ENCODE data around the gene CABS1. TPM values are rescaled to one million over a fixed set of nuclear protein-coding genes. Genes with fewer than 3 reads are reported as not detected.

Gene CABS1
- total and polyA plus RNA-seq, 2 of the 8 experiments (the other 6 are each of a cell fraction or from before 2014, with no cell fraction given): 0.03 TPM; not detected in 1

GRCh38 chr4:70299643-70300042 is 35.1 kb upstream of the CABS1 start:
- H4K5ac ChIP-seq (ENCODE audit: insufficient read length, low read depth, low read length): no peak overlapping the region
- no peaks in the 10 kb centered on the region for H3K36me3 ChIP-seq (ENCODE audit: control insufficient read depth in 2 of 4, insufficient read depth in 4 of 4, low read length in 3 of 4)
- H3K27ac ChIP-seq (ENCODE audit: low read depth, low read length): no peak overlapping the region
- H3K23ac ChIP-seq (ENCODE audit: insufficient read length): no peak overlapping the region
- H3K27me3 ChIP-seq (replicated peaks in 1 of 4; ENCODE audit: control insufficient read depth in 3 of 4, extremely low read depth in 1 of 4, insufficient read depth in 3 of 4, low read length in 3 of 4): no peaks in the 10 kb centered on the region
- H3K4me3 ChIP-seq (ENCODE audit: extremely low read depth in 1 of 4, insufficient read depth in 2 of 4, low read depth in 3 of 4, low read length in 4 of 4): no peak overlapping the region
- H3K79me1 ChIP-seq (ENCODE audit: low read depth, low read length): no peaks in the 10 kb centered on the region
- H3K18ac ChIP-seq (ENCODE audit: extremely low read depth, low read length): no peak overlapping the region
- no peak overlapping the region for H2BK5ac ChIP-seq (ENCODE audit: low read depth, low read length)
- no peaks in the 10 kb centered on the region for H3K4me1 ChIP-seq (replicated peaks in 1 of 4; ENCODE audit: control insufficient read depth in 3 of 4, insufficient read depth in 4 of 4, low read length in 3 of 4)
- no peak overlapping the region for H3K14ac ChIP-seq (ENCODE audit: insufficient read length)
- no peak overlapping the region for H4K91ac ChIP-seq (replicated peaks; ENCODE audit: insufficient read length, low read length)
- H4K20me1 ChIP-seq (replicated peaks in 1 of 2; ENCODE audit: control insufficient read depth in 1 of 2, insufficient read depth in 2 of 2, low read length in 2 of 2): no peaks in the 10 kb centered on the region
- no peak overlapping the region for H3K4ac ChIP-seq (replicated peaks; ENCODE audit: insufficient read length, low read depth, low read length)
- TF ChIP-seq SAP30 (IDR thresholded peaks at IDR 0.05; ENCODE audit: insufficient read depth, insufficient replicate concordance, low read length) (no peak), MAFK (IDR thresholded peaks at IDR 0.05; ENCODE audit: low read depth, low read length) (peak; percentile 29; the same call in 1 of the 2 replicates)
- no peak overlapping the region for H2BK15ac ChIP-seq (ENCODE audit: low read length)
- no peak overlapping the region for H3K56ac ChIP-seq (replicated peaks; ENCODE audit: insufficient read length, low read depth, low read length)
- CTCF ChIA-PET (ENCODE audit: partially characterized antibody): interaction anchor here (1.4 kb wide), 1 partner anchor 16 kb away, joined by 3 read pairs; no protein-coding TSS in a partner anchor
- FAIRE-seq (no peak), DNase-seq (ENCODE audit: low read depth in 1 of 2, low spot score in 2 of 2) (no peak)
- H3K4me2 ChIP-seq (ENCODE audit: insufficient read depth in 1 of 2, low read depth in 2 of 2, low read length in 2 of 2): no peak overlapping the region
- no peak overlapping the region for H2BK20ac ChIP-seq (ENCODE audit: low read length)
- H3K9ac ChIP-seq (replicated peaks in 1 of 4; ENCODE audit: extremely low read depth in 1 of 4, low read depth in 3 of 4, low read length in 3 of 4): no peak overlapping the region
- H2AFZ ChIP-seq (ENCODE audit: low read length): no peak overlapping the region
- no peak overlapping the region for H2BK120ac ChIP-seq (replicated peaks; ENCODE audit: low read depth, low read length)
- no peaks in the 10 kb centered on the region for H3K9me3 ChIP-seq (ENCODE audit: insufficient read depth in 2 of 2, low read depth in 1 of 2, low read length in 1 of 2)
- 75% methylated on average over 2 of the region's 2 CpGs; no CpG with 5 or more reads in 1 of the 2 experiments for WGBS, 2 experiments (ENCODE audit: extremely low coverage in 1 of 2, insufficient coverage in 1 of 2, insufficient read length in 1 of 2, insufficient replicate concordance in 2 of 2, low coverage in 1 of 2, low lambda C conversion rate in 2 of 2, missing lambda C conversion rate in 1 of 2)
- H2BK12ac ChIP-seq (ENCODE audit: low read depth, low read length): no peak overlapping the region
- H4K8ac ChIP-seq (ENCODE audit: extremely low read depth, insufficient read depth, low read length): no peak overlapping the region; the same call in 1 of the 2 replicates
- POLR2A ChIA-PET (ENCODE audit: partially characterized antibody): no interaction called here
- H2AK5ac ChIP-seq (ENCODE audit: low read depth, low read length): no peak overlapping the region
- no peaks in the 10 kb centered on the region for H3K79me2 ChIP-seq (ENCODE audit: control insufficient read depth in 1 of 2, insufficient read depth in 2 of 2, low read length in 2 of 2)
- no peaks in the 10 kb centered on the region for H3K23me2 ChIP-seq (ENCODE audit: low read depth, low read length)
